K562 (cell line): ENCODE data around the gene MON1A. TPM values are rescaled to one million over a fixed set of nuclear protein-coding genes. Genes with fewer than 3 reads are reported as not detected.

Experiments
- ATAC-seq: fragments of 200-7000 bp; cut with Tn5 transposase; 3 replicates; pipeline ENCODE4 v1.9.1; 2020; ENCODE audit warnings: moderate library complexity
- BruUV-seq: library from RNA; stranded (reverse); fragments of 400-500 nt; replicated peaks from 2 replicates; lab custom pipeline; 2021; lab: Mats Ljungman, UMichigan
- CTCF ChIA-PET: fragments of 300-600 bp; formaldehyde crosslinking; extraction: SDS; loops from one replicate; lab custom pipeline; 2021; ENCODE audit warnings: low intra/inter-chr PET ratio; lab: Yijun Ruan, JAX
- POLR2A ChIA-PET: fragments of 300-600, 350-650 bp; sonication (Branson Sonifier 250); formaldehyde crosslinking; extraction: SDS; loops from one replicate; lab custom pipeline; 2021; ENCODE audit warnings: antibody characterized with exemption, inconsistent platforms; lab: Yijun Ruan, JAX
- DNase-seq, 4 experiments: peaks; one replicate each; pipeline versions ENCODE4 v3.0.0 to v3.0.0-alpha.2; 2011 to 2018; ENCODE audit warnings: low spot score in 3 of 4, mixed read lengths in 3 of 4; ENCODE audit errors: extremely low read depth in 1 of 4
- FAIRE-seq: peaks from 2 replicates; lab custom pipeline; 2011; peaks lifted over from hg19 to GRCh38; lab: Jason Lieb, UNC
- H2AFZ ChIP-seq: 2 replicates; pipeline ENCODE4 v1.6.0; 2011; ENCODE audit warnings: low read depth, low read length, control low read depth, inconsistent platforms
- H3K27ac ChIP-seq: fragments of 200-600 bp; 3 replicates; pipeline ENCODE4 v1.8.0; 2011; ENCODE audit warnings: low read depth, mild to moderate bottlenecking, control low read depth, inconsistent platforms, low read length, moderate library complexity, mixed read lengths; ENCODE audit errors: extremely low read depth
- H3K27me3 ChIP-seq, 2 experiments: fragments of 300-600 bp in 1 of 2; 2 replicates in 1 of 2; 3 replicates in 1 of 2; pipeline versions ENCODE4 v1.6.0 to v1.8.0; 2011; ENCODE audit warnings: inconsistent platforms in 2 of 2, low read length in 2 of 2, mild to moderate bottlenecking in 1 of 2, mixed read lengths in 1 of 2, moderate library complexity in 1 of 2; ENCODE audit not compliant: control insufficient read depth in 2 of 2, insufficient read depth in 2 of 2
- H3K36me3 ChIP-seq: fragments of 300-600 bp; 3 replicates; pipeline ENCODE4 v1.8.0; 2011; ENCODE audit warnings: mild to moderate bottlenecking, low read length, inconsistent platforms; ENCODE audit not compliant: control insufficient read depth, insufficient read depth
- H3K4me1 ChIP-seq, 2 experiments: fragments of 200-600 bp in 1 of 2; replicated peaks in 1 of 2; 2 replicates in 1 of 2; 3 replicates in 1 of 2; pipeline versions ENCODE4 v1.5.1 to v1.8.0; 2011; ENCODE audit warnings: inconsistent platforms in 2 of 2, low read length in 2 of 2, mild to moderate bottlenecking in 1 of 2, mixed read lengths in 1 of 2, moderate library complexity in 1 of 2; ENCODE audit not compliant: control insufficient read depth in 2 of 2, insufficient read depth in 2 of 2
- H3K4me2 ChIP-seq: 2 replicates; pipeline ENCODE4 v1.6.1; 2011; ENCODE audit warnings: low read length, control low read depth, inconsistent platforms, mixed read lengths; ENCODE audit not compliant: insufficient read depth
- H3K4me3 ChIP-seq: fragments of 200-600 bp; sonication (generic), shearing (Covaris generic); 2 replicates; pipeline ENCODE4 v1.5.1; 2016; ENCODE audit warnings: control low read depth, inconsistent platforms
- H3K79me2 ChIP-seq: fragments of 200-600 bp; 3 replicates; pipeline ENCODE4 v1.8.0; 2011; ENCODE audit warnings: low read length, inconsistent platforms; ENCODE audit not compliant: control insufficient read depth, insufficient read depth
- H3K9ac ChIP-seq, 2 experiments: 2 replicates each; pipeline versions ENCODE4 v1.6.0 to v1.6.1; 2011; ENCODE audit warnings: low read depth in 2 of 2, low read length in 2 of 2, control low read depth in 1 of 2, inconsistent platforms in 1 of 2, mild to moderate bottlenecking in 1 of 2, mixed read lengths in 1 of 2; ENCODE audit not compliant: insufficient read depth in 1 of 2
- H3K9me1 ChIP-seq: one replicate; pipeline ENCODE4 v1.6.0; 2011; ENCODE audit warnings: inconsistent platforms, mild to moderate bottlenecking, low read length, moderate library complexity; ENCODE audit not compliant: control insufficient read depth, insufficient read depth
- H3K9me3 ChIP-seq: replicated peaks from 2 replicates; pipeline ENCODE4 v1.5.1; 2011; ENCODE audit warnings: low read depth, low read length, inconsistent platforms; ENCODE audit not compliant: control insufficient read depth, insufficient read depth
- H4K20me1 ChIP-seq: replicated peaks from 2 replicates; pipeline ENCODE4 v1.6.1; 2011; ENCODE audit warnings: low read length, inconsistent platforms, mixed read lengths; ENCODE audit not compliant: control insufficient read depth, insufficient read depth
- CREB1 ChIP-seq, 2 experiments: sonication (generic) in 1 of 2; formaldehyde crosslinking in 1 of 2; IDR thresholded peaks; 2 replicates each; pipeline versions ENCODE4 v1.6.1 to v1.8.0; 2012 to 2022; ENCODE audit warnings: inconsistent platforms in 1 of 2, mild to moderate bottlenecking in 1 of 2, missing genetic modification reagents in 1 of 2, moderate library complexity in 1 of 2
- PML ChIP-seq: IDR thresholded peaks from 2 replicates; pipeline ENCODE4 v1.6.1; 2012; ENCODE audit warnings: low read length, inconsistent platforms
- ZBTB33 ChIP-seq: sonication (generic); formaldehyde crosslinking; IDR thresholded peaks from 2 replicates; pipeline ENCODE4 v1.8.1; 2023; ENCODE audit warnings: mild to moderate bottlenecking, missing genetic modification reagents
- WGBS: fragments of 100-300 bp; shearing (Covaris generic); methylation state at CpG from one replicate; pipeline ENCODE4 v1.1.6; 2016; ENCODE audit warnings: low coverage, mixed read lengths; ENCODE audit not compliant: insufficient coverage; ENCODE audit errors: missing lambda C conversion rate; 5-methylcytosine and 5-hydroxymethylcytosine counted together
- in situ Hi-C: fragments of 300-500 bp; cut with MboI; formaldehyde crosslinking; loops from 4 replicates; pipeline ENCODE4 v1.15.0; 2018; ENCODE audit warnings: inconsistent platforms, mixed read lengths
- intact Hi-C: fragments of 100-400 bp; cut with micrococcal nuclease; formaldehyde crosslinking; loops from 2 replicates; pipeline ENCODE4 v1.14.2; 2022
- polyA plus RNA-seq, 8 experiments: library from polyadenylated mRNA; depleted of rRNA in 4 of 8; stranded (reverse) in 5 of 8; unstranded in 3 of 8; fragments of >200 nt; fragmentation: Nextera tagmentation in 2 of 8; fragmentation: Illumina TruSeq in 1 of 8; extraction: Ambion mirVana in 2 of 8; extraction: Trizol in 1 of 8; gene quantifications; 2 replicates each; pipeline versions ENCODE4 v1.2.1 to v1.2.3, GENCODE V29; 2011 to 2014; ENCODE audit warnings: inconsistent platforms in 1 of 8, missing spikeins in 1 of 8
- total RNA-seq, 7 experiments: library from RNA; depleted of rRNA in 6 of 7; stranded (reverse); fragments of >200 nt in 6 of 7; fragmentation: Illumina TruSeq in 2 of 7; extraction: Trizol in 2 of 7; gene quantifications; 2 replicates each; pipeline versions ENCODE4 v1.2.1 to v1.2.3, GENCODE V29; 2011 to 2021; ENCODE audit warnings: low replicate concordance in 1 of 7

Gene MON1A
- total and polyA plus RNA-seq, 9 of the 15 experiments (the other 6 are each of a cell fraction or from before 2014, with no cell fraction given): 1.1 to 13.8 (median 6.8) TPM

- no peak for DNase-seq
- FAIRE-seq: no peak
- Histone ChIP-seq H3K9me1 (no peaks in the 10 kb centered on the region), H4K20me1 (no peaks in the 10 kb centered on the region), H2AFZ (no peak overlapping the region), H3K9me3 (no peaks in the 10 kb centered on the region), H3K27ac (no peak overlapping the region), H3K36me3 (peaks cover 2% of the 10 kb centered on the region; the same call in 1 of the 3 replicates), H3K79me2 (peaks cover 27% of the 10 kb centered on the region), H3K27me3 (no peaks in the 10 kb centered on the region), H3K4me3 (peak overlapping the region; percentile 40; the same call in 1 of the 2 replicates), H3K9ac (peak overlapping the region; percentile 62 to 92; a peak in 3 of 4 replicates), H3K4me2 (peak overlapping the region; percentile 83), H3K4me1 (peaks cover 30 to 65% of the 10 kb centered on the region in 2 experiments)
- TF ChIP-seq CREB1 (IDR thresholded peaks at IDR 0.05) (no peak), CREB1 (CRISPR knock-in tag; IDR thresholded peaks at IDR 0.05) (peak; percentile 9; the same call in 1 of the 2 replicates), ZBTB33 (peak; percentile 8; the same call in 1 of the 2 replicates), PML (no peak)
- in situ Hi-C loops: no loop called here
- intact Hi-C loops: loop anchor here (10.0 kb wide), 1 partner anchor 348 kb away; the partner anchor contains the start of gene BSN
- 80% methylated on average over 25 of the region's 44 CpGs for WGBS
- no peak for ATAC-seq
- CTCF ChIA-PET: no interaction called here
- BruUV-seq: no TSS peak
- POLR2A ChIA-PET: interaction anchor here (0.5 to 1.4 kb wide), 2 partner anchors 12 to 104 kb away, joined by 3 to 5 read pairs; no protein-coding TSS in a partner anchor
Measured at GRCh38 chr3:49902511-49903345, 26.9 kb downstream of the MON1A start.
